BE2C (cell line): ENCODE data around the gene PLXDC2.

Experiments
- DNase-seq: peaks from one replicate; pipeline ENCODE4 v3.0.0-alpha.2; 2020
- H3K27me3 ChIP-seq: fragments of 250-450 bp; sonication (Bioruptor Pico); 2 replicates; pipeline ENCODE4 v1.5.1; 2020; ENCODE audit warnings: mild to moderate bottlenecking
- H3K36me3 ChIP-seq: fragments of 250-450 bp; sonication (Bioruptor Pico); 2 replicates; pipeline ENCODE4 v1.5.1; 2020; ENCODE audit warnings: mild to moderate bottlenecking
- H3K4me1 ChIP-seq: fragments of 250-450 bp; sonication (Bioruptor Pico); 2 replicates; pipeline ENCODE4 v1.5.1; 2020
- H3K4me3 ChIP-seq: 2 replicates; pipeline ENCODE4 v1.5.1; 2011; ENCODE audit warnings: low read depth, low read length
- H3K9me3 ChIP-seq: fragments of 250-450 bp; sonication (Bioruptor Pico); 2 replicates; pipeline ENCODE4 v1.5.1; 2020
- TF ChIP-seq, protein P1 (sequence below): IDR thresholded peaks from 2 replicates; pipeline ENCODE4 v1.5.1; 2012; ENCODE audit warnings: mild to moderate bottlenecking, low read depth, low read length

PLXDC2 gene

DNA sequence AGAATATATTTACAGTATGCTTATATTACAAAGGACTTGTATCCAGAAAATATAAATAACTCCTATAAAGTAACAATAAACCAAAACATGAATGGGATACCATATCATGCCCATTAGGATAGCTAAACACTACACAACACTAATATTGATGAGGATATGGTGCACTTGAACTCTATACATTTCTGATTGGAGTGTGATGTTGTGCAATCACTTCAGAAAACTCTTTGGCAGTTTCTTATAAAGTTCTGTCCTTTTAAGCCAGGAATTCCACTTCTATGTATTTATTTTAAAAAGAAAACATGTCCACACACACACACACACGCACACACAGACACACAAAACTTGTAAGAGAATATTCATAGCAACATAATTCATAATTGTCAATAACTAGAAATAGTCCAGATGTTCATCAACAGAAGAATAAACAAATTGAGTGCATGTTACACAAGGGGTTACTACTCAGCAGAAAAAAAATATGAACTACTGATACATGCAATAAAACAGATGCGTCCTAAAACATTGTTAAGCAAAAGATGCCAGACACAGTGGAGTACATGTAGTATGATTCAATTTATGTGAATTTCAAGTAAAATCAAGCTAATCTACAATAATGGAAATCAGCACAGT lies 416.0 kb downstream of the PLXDC2 start:
- Histone ChIP-seq H3K4me1 (no peaks in the 10 kb centered on the region), H3K9me3 (no peaks in the 10 kb centered on the region), H3K27me3 (no peaks in the 10 kb centered on the region), H3K36me3 (no peaks in the 10 kb centered on the region), H3K4me3 (no peak overlapping the region)
- DNase-seq: no peak
- TF ChIP-seq, protein P1, sequence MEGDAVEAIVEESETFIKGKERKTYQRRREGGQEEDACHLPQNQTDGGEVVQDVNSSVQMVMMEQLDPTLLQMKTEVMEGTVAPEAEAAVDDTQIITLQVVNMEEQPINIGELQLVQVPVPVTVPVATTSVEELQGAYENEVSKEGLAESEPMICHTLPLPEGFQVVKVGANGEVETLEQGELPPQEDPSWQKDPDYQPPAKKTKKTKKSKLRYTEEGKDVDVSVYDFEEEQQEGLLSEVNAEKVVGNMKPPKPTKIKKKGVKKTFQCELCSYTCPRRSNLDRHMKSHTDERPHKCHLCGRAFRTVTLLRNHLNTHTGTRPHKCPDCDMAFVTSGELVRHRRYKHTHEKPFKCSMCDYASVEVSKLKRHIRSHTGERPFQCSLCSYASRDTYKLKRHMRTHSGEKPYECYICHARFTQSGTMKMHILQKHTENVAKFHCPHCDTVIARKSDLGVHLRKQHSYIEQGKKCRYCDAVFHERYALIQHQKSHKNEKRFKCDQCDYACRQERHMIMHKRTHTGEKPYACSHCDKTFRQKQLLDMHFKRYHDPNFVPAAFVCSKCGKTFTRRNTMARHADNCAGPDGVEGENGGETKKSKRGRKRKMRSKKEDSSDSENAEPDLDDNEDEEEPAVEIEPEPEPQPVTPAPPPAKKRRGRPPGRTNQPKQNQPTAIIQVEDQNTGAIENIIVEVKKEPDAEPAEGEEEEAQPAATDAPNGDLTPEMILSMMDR: no peak

GRCh38 chr10:20233423-20233822 lies 417.2 kb downstream of the PLXDC2 start:
- TF ChIP-seq, protein P1: no peak
- H3K4me3 ChIP-seq: no peak overlapping the region
- no peak for DNase-seq
- H3K36me3 ChIP-seq: no peaks in the 10 kb centered on the region
- no peaks in the 10 kb centered on the region for H3K27me3 ChIP-seq
- no peaks in the 10 kb centered on the region for H3K9me3 ChIP-seq
- H3K4me1 ChIP-seq: no peaks in the 10 kb centered on the region

- no peak overlapping the region for H3K4me3 ChIP-seq
- no peak for DNase-seq
- no peaks in the 10 kb centered on the region for H3K36me3 ChIP-seq
- no peaks in the 10 kb centered on the region for H3K27me3 ChIP-seq
- H3K4me1 ChIP-seq: no peaks in the 10 kb centered on the region
- H3K9me3 ChIP-seq: no peaks in the 10 kb centered on the region
- TF ChIP-seq, protein P1: no peak
These were observed 418.3 kb downstream of the PLXDC2 start for GRCh38 chr10:20234579-20234978.

DNA sequence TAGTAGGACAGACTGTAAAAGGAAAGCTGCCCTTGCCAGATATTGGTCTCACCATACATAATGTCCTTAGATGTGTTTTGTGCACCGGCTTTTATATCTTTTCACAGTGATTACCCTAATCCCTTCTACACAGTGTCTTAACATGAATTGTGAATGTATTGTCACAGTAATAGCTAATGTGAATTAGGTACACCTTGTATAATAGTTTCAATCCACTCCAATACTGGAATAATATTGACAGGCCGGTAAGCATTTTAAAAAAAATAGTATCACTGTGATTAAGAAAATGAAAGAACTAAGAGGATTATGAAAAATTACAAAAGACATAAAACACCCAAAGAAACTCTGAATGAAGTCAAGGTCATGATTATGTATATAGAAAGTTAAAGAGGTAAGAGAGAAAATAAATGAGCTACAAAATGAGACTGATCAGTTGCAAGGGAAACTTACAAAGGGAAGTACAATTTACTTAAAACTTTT lies 420.9 kb downstream of the PLXDC2 start:
- Histone ChIP-seq H3K4me1 (no peaks in the 10 kb centered on the region), H3K27me3 (no peaks in the 10 kb centered on the region), H3K36me3 (no peaks in the 10 kb centered on the region), H3K4me3 (no peak overlapping the region), H3K9me3 (no peaks in the 10 kb centered on the region)
- DNase-seq: no peak
- TF ChIP-seq, protein P1: no peak

DNA sequence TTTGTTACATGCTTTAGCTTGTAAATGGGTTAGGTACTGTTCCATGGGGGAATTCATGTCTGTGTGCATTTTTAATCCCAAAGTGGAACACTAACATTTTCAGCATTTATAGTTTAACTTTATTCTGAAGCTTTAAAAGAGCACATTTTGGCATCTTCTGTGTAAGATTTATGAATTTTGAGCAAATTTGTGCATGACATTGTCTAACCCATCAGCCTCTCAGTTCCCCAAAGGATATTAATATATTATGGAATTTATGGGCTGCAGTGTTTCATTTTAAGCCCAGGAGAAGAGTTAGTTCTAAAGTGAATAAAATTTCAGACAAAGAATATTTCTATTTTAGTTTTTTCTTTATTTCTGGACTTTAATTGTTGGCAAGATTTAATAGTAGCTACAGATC lies 421.4 kb downstream of the PLXDC2 start:
- H3K9me3 ChIP-seq: no peaks in the 10 kb centered on the region
- DNase-seq: no peak
- H3K4me1 ChIP-seq: no peaks in the 10 kb centered on the region
- no peak overlapping the region for H3K4me3 ChIP-seq
- no peaks in the 10 kb centered on the region for H3K36me3 ChIP-seq
- H3K27me3 ChIP-seq: no peaks in the 10 kb centered on the region
- TF ChIP-seq, protein P1: no peak

DNA sequence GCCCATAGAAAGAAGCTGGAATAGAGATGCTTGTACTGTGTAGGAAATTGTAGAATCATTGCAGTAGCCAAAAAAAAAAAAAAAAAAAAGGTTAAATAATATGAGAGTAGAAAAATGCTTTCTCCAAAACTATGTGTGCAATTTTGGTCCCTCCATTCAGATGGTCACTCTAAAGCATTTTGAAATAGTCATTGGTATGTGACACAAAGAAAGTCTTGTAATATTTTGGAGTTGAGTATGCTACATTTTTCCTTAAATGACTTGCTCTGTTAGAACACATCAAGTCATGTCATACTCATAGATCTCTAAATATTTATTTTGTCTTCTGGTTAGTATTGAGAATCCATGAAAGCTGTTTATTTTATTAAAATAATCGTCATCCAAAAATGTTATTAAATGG lies 424.4 kb downstream of the PLXDC2 start:
- Histone ChIP-seq H3K27me3 (no peaks in the 10 kb centered on the region), H3K9me3 (no peaks in the 10 kb centered on the region), H3K36me3 (no peaks in the 10 kb centered on the region), H3K4me3 (no peak overlapping the region), H3K4me1 (no peaks in the 10 kb centered on the region)
- TF ChIP-seq, protein P1: no peak
- DNase-seq: no peak
